Kidney (tissue), 22 donors: ENCODE measurements around the gene RPL37A. TPM values are rescaled to one million over a fixed set of nuclear protein-coding genes. Genes with fewer than 3 reads are reported as not detected.
A peak's percentile ranks its signal among the peaks of the same experiment; 100 is the strongest.

Experiments
- DNase-seq, 5 donors: peaks; one replicate each; pipeline ENCODE4 v3.0.0-alpha.2; 2013 to 2020
- FAIRE-seq: peaks from 2 replicates; lab custom pipeline; 2012; peaks lifted over from hg19 to GRCh38; lab: Jason Lieb, UNC
- H3K27ac ChIP-seq, 2 donors: one replicate each; pipeline ENCODE4 v1.7.0; 2013; ENCODE audit warnings: low read depth in 2 of 2, low read length in 2 of 2, inconsistent platforms in 1 of 2
- H3K27me3 ChIP-seq: one replicate; pipeline ENCODE4 v1.7.1; 2013; ENCODE audit warnings: low read length, inconsistent platforms; ENCODE audit not compliant: control insufficient read depth, insufficient read depth
- H3K36me3 ChIP-seq, 3 donors: one replicate each; pipeline versions ENCODE4 v1.7.0 to v1.7.1; 2013; ENCODE audit warnings: low read length in 3 of 3, control low read depth in 1 of 3, inconsistent platforms in 1 of 3; ENCODE audit not compliant: insufficient read depth in 3 of 3, control insufficient read depth in 2 of 3
- H3K4me1 ChIP-seq, 3 donors: one replicate each; pipeline versions ENCODE4 v1.7.0 to v1.7.1; 2013; ENCODE audit warnings: low read length in 3 of 3, inconsistent platforms in 1 of 3, low read depth in 1 of 3; ENCODE audit not compliant: control insufficient read depth in 2 of 3, insufficient read depth in 2 of 3
- H3K4me3 ChIP-seq, 3 donors: one replicate each; pipeline versions ENCODE4 v1.7.0 to v1.8.1; 2013; ENCODE audit warnings: low read length in 3 of 3, control low read depth in 1 of 3, inconsistent platforms in 1 of 3
- H3K9ac ChIP-seq, 3 donors: one replicate each; pipeline versions ENCODE4 v1.7.0 to v1.7.1; 2013; ENCODE audit warnings: low read length in 3 of 3, control low read depth in 1 of 3, inconsistent platforms in 1 of 3
- H3K9me3 ChIP-seq, 3 donors: one replicate each; pipeline versions ENCODE4 v1.7.0 to v1.7.1; 2013; ENCODE audit warnings: low read length in 3 of 3, control low read depth in 1 of 3, inconsistent platforms in 1 of 3; ENCODE audit not compliant: control insufficient read depth in 2 of 3, insufficient read depth in 1 of 3
- CTCF ChIP-seq: IDR thresholded peaks from 3 replicates; pipeline ENCODE4 v1.5.1; 2012; ENCODE audit warnings: mild to moderate bottlenecking, moderate library complexity, borderline replicate concordance; ENCODE audit not compliant: insufficient read depth; ENCODE audit errors: extremely low read depth
- intact Hi-C: fragments of 100-400 bp; cut with DNase I; formaldehyde crosslinking; loops from one replicate; pipeline ENCODE4 v1.11.1; 2022
- long read RNA-seq, 10 donors: library from polyadenylated mRNA in 1 of 10; unstranded in 1 of 10; transcript quantifications; one replicate each; pipeline ENCODE4 v2.0.0 and lab custom pipeline, GENCODE V29; 2021 to 2026
- polyA plus RNA-seq: library from polyadenylated mRNA; stranded (reverse); fragments of 350-450 nt; fragmentation: Illumina TruSeq; extraction: RNeasy Lipid Tissue Mini Kit (QIAGEN cat#74804); gene quantifications from one replicate; pipeline ENCODE4 v1.2.3, GENCODE V29; 2014; ENCODE audit warnings: low read depth, low replicate concordance; ENCODE audit not compliant: insufficient read depth
- total RNA-seq: library from RNA; stranded (reverse); fragmentation: NEBNext Ultra II Directional; extraction: Animal tissue kit (Norgen Biotek cat#: 25700); gene quantifications from one replicate; pipeline ENCODE4 v1.2.1, GENCODE V29; 2021
- donor health status: control.
- donor health status: control.
- donor health status: control.
- donor health status: control.
- donor health status: control.
- donor health status: DM: yes; HTN: yes; CAD: no.
- donor health status: Normal renal cell carcinoma (clear cell type).

The RPL37A gene
- total RNA-seq (1,810 TPM), polyA plus RNA-seq (4,316 TPM)
- long read RNA-seq, donor 1, transcript RPL37A-207 (2 exons, 2,082 nt) = minor isoform, 7 of 1,550 reads
- long read RNA-seq, donor 1, transcript RPL37A-210 (4 exons, 3,647 nt) = major isoform, 1,126 of 1,550 reads
- long read RNA-seq, donor 1, transcript RPL37A-208 (2 exons, 2,225 nt) = minor isoform, 7 of 1,550 reads
- long read RNA-seq, donor 1, transcript RPL37A-201 (3 exons, 742 nt) = minor isoform, 280 of 1,550 reads
- long read RNA-seq, donor 1, partial matches to known transcripts = 84 of 1,550 reads
- long read RNA-seq, donor 1, other reads (novel, unspliced or antisense) = 37 of 1,550 reads
- long read RNA-seq, donor 2, transcript RPL37A-210 (4 exons, 3,647 nt) = major isoform, 1,393 of 1,722 reads
- long read RNA-seq, donor 2, transcript RPL37A-201 (3 exons, 742 nt) = minor isoform, 221 of 1,722 reads
- long read RNA-seq, donor 2, transcript RPL37A-209 (3 exons, 1,701 nt) = minor isoform, 21 of 1,722 reads
- long read RNA-seq, donor 2, transcript RPL37A-208 (2 exons, 2,225 nt) = minor isoform, 6 of 1,722 reads
- long read RNA-seq, donor 2, partial matches to known transcripts = 21 of 1,722 reads
- long read RNA-seq, donor 2, other reads (novel, unspliced or antisense) = 55 of 1,722 reads
- long read RNA-seq, donor 3, transcript RPL37A-208 (2 exons, 2,225 nt) = minor isoform, 14 of 2,409 reads
- long read RNA-seq, donor 3, transcript RPL37A-209 (3 exons, 1,701 nt) = minor isoform, 27 of 2,409 reads
- long read RNA-seq, donor 3, transcript RPL37A-210 (4 exons, 3,647 nt) = major isoform, 2,037 of 2,409 reads
- long read RNA-seq, donor 3, transcript RPL37A-201 (3 exons, 742 nt) = minor isoform, 220 of 2,409 reads
- long read RNA-seq, donor 3, partial matches to known transcripts = 42 of 2,409 reads
- long read RNA-seq, donor 3, other reads (novel, unspliced or antisense) = 67 of 2,409 reads
- long read RNA-seq, donor 4, transcript RPL37A-210 (4 exons, 3,647 nt) = major isoform, 387 of 565 reads
- long read RNA-seq, donor 4, transcript RPL37A-201 (3 exons, 742 nt) = minor isoform, 129 of 565 reads
- long read RNA-seq, donor 4, transcript RPL37A-209 (3 exons, 1,701 nt) = minor isoform, 10 of 565 reads
- long read RNA-seq, donor 4, partial matches to known transcripts = 21 of 565 reads
- long read RNA-seq, donor 4, other reads (novel, unspliced or antisense) = 13 of 565 reads
- long read RNA-seq, donor 5, transcript RPL37A-210 (4 exons, 3,647 nt) = major isoform, 91 of 127 reads
- long read RNA-seq, donor 5, transcript RPL37A-201 (3 exons, 742 nt) = minor isoform, 27 of 127 reads
- long read RNA-seq, donor 5, partial matches to known transcripts = 6 of 127 reads
- long read RNA-seq, donor 5, other reads (novel, unspliced or antisense) = 0 of 127 reads
- long read RNA-seq, donor 6, transcript RPL37A-209 (3 exons, 1,701 nt) = minor isoform, 22 of 5,418 reads
- long read RNA-seq, donor 6, transcript RPL37A-210 (4 exons, 3,647 nt) = major isoform, 4,169 of 5,418 reads
- long read RNA-seq, donor 6, transcript RPL37A-201 (3 exons, 742 nt) = minor isoform, 884 of 5,418 reads
- long read RNA-seq, donor 6, transcript RPL37A-208 (2 exons, 2,225 nt) = minor isoform, 14 of 5,418 reads
- long read RNA-seq, donor 6, partial matches to known transcripts = 141 of 5,418 reads
- long read RNA-seq, donor 6, other reads (novel, unspliced or antisense) = 172 of 5,418 reads
- long read RNA-seq, donor 7, transcript RPL37A-210 (4 exons, 3,647 nt) = major isoform, 115 of 251 reads
- long read RNA-seq, donor 7, transcript RPL37A-201 (3 exons, 742 nt) = minor isoform, 19 of 251 reads
- long read RNA-seq, donor 7, partial matches to known transcripts = 113 of 251 reads
- long read RNA-seq, donor 7, other reads (novel, unspliced or antisense) = 1 of 251 reads
- long read RNA-seq, donor 8, transcript RPL37A-210 (4 exons, 3,647 nt) = major isoform, 1,440 of 1,941 reads
- long read RNA-seq, donor 8, transcript RPL37A-201 (3 exons, 742 nt) = minor isoform, 322 of 1,941 reads
- long read RNA-seq, donor 8, transcript RPL37A-209 (3 exons, 1,701 nt) = minor isoform, 25 of 1,941 reads
- long read RNA-seq, donor 8, transcript RPL37A-208 (2 exons, 2,225 nt) = minor isoform, 14 of 1,941 reads
- long read RNA-seq, donor 8, partial matches to known transcripts = 74 of 1,941 reads
- long read RNA-seq, donor 8, other reads (novel, unspliced or antisense) = 54 of 1,941 reads
- long read RNA-seq, donor 9, transcript RPL37A-208 (2 exons, 2,225 nt) = minor isoform, 6 of 749 reads
- long read RNA-seq, donor 9, transcript RPL37A-209 (3 exons, 1,701 nt) = minor isoform, 7 of 749 reads
- long read RNA-seq, donor 9, transcript RPL37A-210 (4 exons, 3,647 nt) = major isoform, 584 of 749 reads
- long read RNA-seq, donor 9, transcript RPL37A-201 (3 exons, 742 nt) = minor isoform, 118 of 749 reads
- long read RNA-seq, donor 9, partial matches to known transcripts = 19 of 749 reads
- long read RNA-seq, donor 9, other reads (novel, unspliced or antisense) = 13 of 749 reads
- long read RNA-seq, donor 10, transcript RPL37A-210 (4 exons, 3,647 nt) = major isoform, 1,159 of 1,772 reads
- long read RNA-seq, donor 10, transcript RPL37A-201 (3 exons, 742 nt) = minor isoform, 466 of 1,772 reads
- long read RNA-seq, donor 10, transcript RPL37A-209 (3 exons, 1,701 nt) = minor isoform, 17 of 1,772 reads
- long read RNA-seq, donor 10, transcript RPL37A-208 (2 exons, 2,225 nt) = minor isoform, 8 of 1,772 reads
- long read RNA-seq, donor 10, partial matches to known transcripts = 73 of 1,772 reads
- long read RNA-seq, donor 10, other reads (novel, unspliced or antisense) = 42 of 1,772 reads

GRCh38 chr2:216498379-216499352, at the start of gene RPL37A:
Gene RPL37A (plus strand): TSS chr2:216498844. CDS start chr2:216498875, 31 bp downstream.
- peak within 1 kb of the TSS; percentile 97 to 99 (median 97) for H3K9ac ChIP-seq
- peak within 1 kb of the TSS; percentile 66 to 84 for H3K27ac ChIP-seq
- intact Hi-C loops = no loop called here
- no peak for TF ChIP-seq CTCF
- no peaks in the 10 kb centered on the region for H3K27me3 ChIP-seq
- FAIRE-seq (no peak), DNase-seq (peak; percentile 95 to 98 (median 97))
- H3K36me3 ChIP-seq = peaks cover 20 to 38% (median 22%) of the 10 kb centered on the region in 3 donors
- H3K4me1 ChIP-seq = peaks cover 0 to 10% (median 9%) of the 10 kb centered on the region in 3 donors
- peak within 1 kb of the TSS; percentile 83 to 98 (median 89) for H3K4me3 ChIP-seq
- H3K9me3 ChIP-seq = no peaks in the 10 kb centered on the region

- Histone ChIP-seq H3K36me3 (peaks cover 24 to 62% (median 36%) of the 10 kb centered on the region in 3 donors), H3K9ac (no peak overlapping the region), H3K4me1 (no peaks in the 10 kb centered on the region), H3K27me3 (no peaks in the 10 kb centered on the region), H3K4me3 (no peak overlapping the region), H3K27ac (no peak overlapping the region), H3K9me3 (no peaks in the 10 kb centered on the region)
- intact Hi-C loops = no loop called here
- DNase-seq (no peak), FAIRE-seq (no peak)
- TF ChIP-seq CTCF = no peak
These were observed 48.3 kb upstream of the RPL37A start for GRCh38 chr2:216450346-216450745.
